ENCODE results near the gene U2SURP.
"Not testable (repeated sequence)": the region's sequence is repeated elsewhere in the genome, so short reads cannot be mapped to it uniquely, and the experiment has no call there.

DNA sequence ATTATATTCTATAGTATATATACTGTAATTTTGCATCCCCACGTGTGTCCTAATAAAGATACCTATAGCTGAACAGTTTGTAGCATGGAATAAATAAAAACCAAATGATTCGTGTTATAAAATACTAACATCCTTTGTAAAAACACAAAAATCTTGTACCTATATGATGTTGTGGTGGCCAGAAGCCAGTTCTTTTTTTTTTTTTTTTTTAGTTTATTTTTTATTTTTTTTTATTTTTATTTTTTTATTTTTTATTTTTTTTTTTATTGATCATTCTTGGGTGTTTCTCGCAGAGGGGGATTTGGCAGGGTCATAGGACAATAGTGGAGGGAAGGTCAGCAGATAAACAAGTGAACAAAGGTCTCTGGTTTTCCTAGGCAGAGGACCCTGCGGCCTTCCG is 44.7 kb downstream of the U2SURP start:
- TF ChIP-seq, protein P1, sequence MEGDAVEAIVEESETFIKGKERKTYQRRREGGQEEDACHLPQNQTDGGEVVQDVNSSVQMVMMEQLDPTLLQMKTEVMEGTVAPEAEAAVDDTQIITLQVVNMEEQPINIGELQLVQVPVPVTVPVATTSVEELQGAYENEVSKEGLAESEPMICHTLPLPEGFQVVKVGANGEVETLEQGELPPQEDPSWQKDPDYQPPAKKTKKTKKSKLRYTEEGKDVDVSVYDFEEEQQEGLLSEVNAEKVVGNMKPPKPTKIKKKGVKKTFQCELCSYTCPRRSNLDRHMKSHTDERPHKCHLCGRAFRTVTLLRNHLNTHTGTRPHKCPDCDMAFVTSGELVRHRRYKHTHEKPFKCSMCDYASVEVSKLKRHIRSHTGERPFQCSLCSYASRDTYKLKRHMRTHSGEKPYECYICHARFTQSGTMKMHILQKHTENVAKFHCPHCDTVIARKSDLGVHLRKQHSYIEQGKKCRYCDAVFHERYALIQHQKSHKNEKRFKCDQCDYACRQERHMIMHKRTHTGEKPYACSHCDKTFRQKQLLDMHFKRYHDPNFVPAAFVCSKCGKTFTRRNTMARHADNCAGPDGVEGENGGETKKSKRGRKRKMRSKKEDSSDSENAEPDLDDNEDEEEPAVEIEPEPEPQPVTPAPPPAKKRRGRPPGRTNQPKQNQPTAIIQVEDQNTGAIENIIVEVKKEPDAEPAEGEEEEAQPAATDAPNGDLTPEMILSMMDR (IDR thresholded peaks at IDR 0.05; ENCODE audit: poor library complexity): not testable (repeated sequence)
- not testable (repeated sequence) for TF ChIP-seq EZH2 (IDR thresholded peaks at IDR 0.05; ENCODE audit: borderline replicate concordance)

Data from hepatocyte (in vitro differentiated cells).